Lower leg skin (tissue), 4 donors: Measurements from ENCODE around the gene WDR55. TPM values are rescaled to one million over a fixed set of nuclear protein-coding genes. Genes with fewer than 3 reads are reported as not detected.
"Not testable (repeated sequence)": the region's sequence is repeated elsewhere in the genome, so short reads cannot be mapped to it uniquely, and the experiment has no call there.

Source experiments
- DNase-seq, 2 donors: peaks; one replicate each; pipeline ENCODE4 v3.0.0-alpha.2; 2019; ENCODE audit warnings: low spot score in 2 of 2
- H3K4me3 ChIP-seq: fragments of 200-600 bp; sonication (generic); 2 replicates; pipeline ENCODE4 v1.5.1; 2017; ENCODE audit warnings: mild to moderate bottlenecking, low read depth; ENCODE audit not compliant: poor library complexity, severe bottlenecking
- CTCF ChIP-seq, 3 donors: fragments of 450-650 bp; IDR thresholded peaks; one replicate each; pipeline ENCODE4 v1.5.1; 2016; ENCODE audit warnings: antibody characterized with exemption in 3 of 3, mild to moderate bottlenecking in 3 of 3, moderate library complexity in 2 of 3
- POLR2A ChIP-seq, 2 donors: fragments of 450-650 bp; IDR thresholded peaks; one replicate each; pipeline ENCODE4 v1.6.1; 2016 to 2017; ENCODE audit warnings: antibody characterized with exemption in 2 of 2, mild to moderate bottlenecking in 1 of 2, moderate library complexity in 1 of 2
- WGBS, 2 donors: methylation state at CpG; one replicate each; pipeline ENCODE4 v1.1.5; 2018; 5-methylcytosine and 5-hydroxymethylcytosine counted together
- intact Hi-C: fragments of 100-400 bp; cut with DNase I; formaldehyde crosslinking; loops from one replicate; pipeline ENCODE4 v1.15.0; 2023; ENCODE audit warnings: low total_unique reads
- total RNA-seq, 4 donors: library from RNA; depleted of rRNA; stranded (reverse); fragments of >200 nt; gene quantifications; one replicate each; pipeline ENCODE4 v1.1.0, GENCODE V29; 2016

The WDR55 gene
- total RNA-seq, 4 donors from 2014 or later: 19.7 to 26.1 (median 21.4) TPM

- no peak for DNase-seq
- TF ChIP-seq POLR2A (IDR thresholded peaks at IDR 0.05) (no peak), CTCF (IDR thresholded peaks at IDR 0.05) (no peak)
- intact Hi-C loops: no loop called here
- H3K4me3 ChIP-seq: no peak overlapping the region
- WGBS, 2 donors: 62 to 66% methylated on average over 5 of the region's 5 CpGs
These were observed 29.6 kb downstream of the WDR55 start for GRCh38 chr5:140694276-140694675.

- 84 to 89% methylated on average over 4 of the region's 4 CpGs for WGBS, 2 donors
- no peak overlapping the region for H3K4me3 ChIP-seq
- intact Hi-C loops: no loop called here
- TF ChIP-seq CTCF (IDR thresholded peaks at IDR 0.05) (no peak), POLR2A (IDR thresholded peaks at IDR 0.05) (no peak)
- DNase-seq: no peak
These were observed 32.3 kb downstream of the WDR55 start for GRCh38 chr5:140696891-140697492.

GRCh38 chr5:140700177-140701144 lies 35.8 kb downstream of the WDR55 start, which contains the start of gene ZMAT2:
Gene ZMAT2 (plus strand): TSS chr5:140700447. CDS start chr5:140700461, 14 bp downstream.
- 1% methylated on average over 44 of the region's 44 CpGs for WGBS, 2 donors
- intact Hi-C loops: no loop called here

GRCh38 chr5:140707812-140708211 lies 43.1 kb downstream of the WDR55 start:
- intact Hi-C loops: no loop called here
- 84 to 87% methylated on average over 4 of the region's 4 CpGs for WGBS, 2 donors
- H3K4me3 ChIP-seq: no peak overlapping the region
- TF ChIP-seq POLR2A (IDR thresholded peaks at IDR 0.05) (no peak), CTCF (IDR thresholded peaks at IDR 0.05) (no peak)
- DNase-seq: no peak

More at GRCh38 chr5:140700177-140701144, 35.8 kb downstream of the WDR55 start, which contains the start of gene ZMAT2:
- TF ChIP-seq CTCF (IDR thresholded peaks at IDR 0.05): no peak
- no peak for TF ChIP-seq POLR2A (IDR thresholded peaks at IDR 0.05)
- peak within 1 kb of the TSS; percentile 73 for H3K4me3 ChIP-seq
- DNase-seq: peak; percentile 97 to 99

- intact Hi-C loops, H3K4me3 ChIP-seq, DNase-seq: not testable (repeated sequence)
- WGBS, 2 donors: 92 to 94% methylated on average over 9 of the region's 9 CpGs
These were observed 44.1 kb downstream of the WDR55 start for GRCh38 chr5:140708787-140709186.

GRCh38 chr5:140710899-140711552 lies 46.3 kb downstream of the WDR55 start:
- peak overlapping the region; percentile 31 for H3K4me3 ChIP-seq
- peak; percentile 95 to 96 for DNase-seq
- 0 to 1% methylated on average over 27 of the region's 27 CpGs for WGBS, 2 donors
- TF ChIP-seq CTCF (IDR thresholded peaks at IDR 0.05): no peak
- no peak for TF ChIP-seq POLR2A (IDR thresholded peaks at IDR 0.05)
- intact Hi-C loops: no loop called here
